Measurements from ENCODE around the gene GGCT.

GGCT gene

GRCh38 chr7:30468791-30469190 lies 35.8 kb downstream of the GGCT start:
- no peaks in the 10 kb centered on the region; the same call in 1 of the 2 replicates for H3K4me1 ChIP-seq (ENCODE audit: control insufficient read depth, insufficient read depth, low read length)
- POLR2A ChIA-PET, result interaction anchor here (0.5 to 1.4 kb wide), 2 partner anchors 10 to 12 kb away, joined by 3 to 17 read pairs; partner anchors contain the start of gene NOD1
- TF ChIP-seq ZNF302 (tag by site-specific recombination; IDR thresholded peaks at IDR 0.05; ENCODE audit: low read depth) (no peak), ATF2 (tag by site-specific recombination; IDR thresholded peaks at IDR 0.05; ENCODE audit: low read depth) (no peak), KLF10 (tag by site-specific recombination; IDR thresholded peaks at IDR 0.05) (no peak), ZNF776 (tag by site-specific recombination; IDR thresholded peaks at IDR 0.05; ENCODE audit: borderline replicate concordance) (no peak), ZNF791 (tag by site-specific recombination; IDR thresholded peaks at IDR 0.05) (no peak), ZNF416 (tag by site-specific recombination; IDR thresholded peaks at IDR 0.05) (no peak), ZNF350 (tag by site-specific recombination; IDR thresholded peaks at IDR 0.05) (no peak), EGR2 (tag by site-specific recombination; IDR thresholded peaks at IDR 0.05; ENCODE audit: low read depth) (no peak), ZNF692 (tag by site-specific recombination; IDR thresholded peaks at IDR 0.05) (no peak), ZNF701 (tag by site-specific recombination; IDR thresholded peaks at IDR 0.05) (no peak), ZNF248 (tag by site-specific recombination; IDR thresholded peaks at IDR 0.05) (no peak)
- TF ChIP-seq, protein P1, sequence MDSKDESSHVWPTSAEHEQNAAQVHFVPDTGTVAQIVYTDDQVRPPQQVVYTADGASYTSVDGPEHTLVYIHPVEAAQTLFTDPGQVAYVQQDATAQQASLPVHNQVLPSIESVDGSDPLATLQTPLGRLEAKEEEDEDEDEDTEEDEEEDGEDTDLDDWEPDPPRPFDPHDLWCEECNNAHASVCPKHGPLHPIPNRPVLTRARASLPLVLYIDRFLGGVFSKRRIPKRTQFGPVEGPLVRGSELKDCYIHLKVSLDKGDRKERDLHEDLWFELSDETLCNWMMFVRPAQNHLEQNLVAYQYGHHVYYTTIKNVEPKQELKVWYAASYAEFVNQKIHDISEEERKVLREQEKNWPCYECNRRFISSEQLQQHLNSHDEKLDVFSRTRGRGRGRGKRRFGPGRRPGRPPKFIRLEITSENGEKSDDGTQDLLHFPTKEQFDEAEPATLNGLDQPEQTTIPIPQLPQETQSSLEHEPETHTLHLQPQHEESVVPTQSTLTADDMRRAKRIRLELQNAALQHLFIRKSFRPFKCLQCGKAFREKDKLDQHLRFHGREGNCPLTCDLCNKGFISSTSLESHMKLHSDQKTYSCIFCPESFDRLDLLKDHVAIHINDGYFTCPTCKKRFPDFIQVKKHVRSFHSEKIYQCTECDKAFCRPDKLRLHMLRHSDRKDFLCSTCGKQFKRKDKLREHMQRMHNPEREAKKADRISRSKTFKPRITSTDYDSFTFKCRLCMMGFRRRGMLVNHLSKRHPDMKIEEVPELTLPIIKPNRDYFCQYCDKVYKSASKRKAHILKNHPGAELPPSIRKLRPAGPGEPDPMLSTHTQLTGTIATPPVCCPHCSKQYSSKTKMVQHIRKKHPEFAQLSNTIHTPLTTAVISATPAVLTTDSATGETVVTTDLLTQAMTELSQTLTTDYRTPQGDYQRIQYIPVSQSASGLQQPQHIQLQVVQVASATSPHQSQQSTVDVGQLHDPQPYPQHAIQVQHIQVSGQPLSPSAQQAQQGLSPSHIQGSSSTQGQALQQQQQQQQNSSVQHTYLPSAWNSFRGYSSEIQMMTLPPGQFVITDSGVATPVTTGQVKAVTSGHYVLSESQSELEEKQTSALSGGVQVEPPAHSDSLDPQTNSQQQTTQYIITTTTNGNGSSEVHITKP (tag by site-specific recombination; IDR thresholded peaks at IDR 0.05), result no peak
- TF ChIP-seq, protein P2, sequence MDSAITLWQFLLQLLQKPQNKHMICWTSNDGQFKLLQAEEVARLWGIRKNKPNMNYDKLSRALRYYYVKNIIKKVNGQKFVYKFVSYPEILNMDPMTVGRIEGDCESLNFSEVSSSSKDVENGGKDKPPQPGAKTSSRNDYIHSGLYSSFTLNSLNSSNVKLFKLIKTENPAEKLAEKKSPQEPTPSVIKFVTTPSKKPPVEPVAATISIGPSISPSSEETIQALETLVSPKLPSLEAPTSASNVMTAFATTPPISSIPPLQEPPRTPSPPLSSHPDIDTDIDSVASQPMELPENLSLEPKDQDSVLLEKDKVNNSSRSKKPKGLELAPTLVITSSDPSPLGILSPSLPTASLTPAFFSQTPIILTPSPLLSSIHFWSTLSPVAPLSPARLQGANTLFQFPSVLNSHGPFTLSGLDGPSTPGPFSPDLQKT (IDR thresholded peaks at IDR 0.05; ENCODE audit: borderline replicate concordance, low read depth, low read length), result no peak
- no peaks in the 10 kb centered on the region for H3K9me3 ChIP-seq (ENCODE audit: control insufficient read depth, insufficient read depth, low read depth, low read length)
- no peak overlapping the region for H3K4me3 ChIP-seq (ENCODE audit: low read depth, low read length)
- CTCF ChIA-PET, result interaction anchor here (0.7 to 2.4 kb wide), 11 partner anchors 9 to 818 kb away, joined by 3 to 10 read pairs (median 5); partner anchors contain the start of gene NOD1
- no peak overlapping the region for H3K27ac ChIP-seq (ENCODE audit: extremely low read depth, low read depth, low read length)
- no peaks in the 10 kb centered on the region for H3K36me3 ChIP-seq (ENCODE audit: control insufficient read depth in 2 of 2, insufficient read depth in 1 of 2, low read length in 2 of 2)

DNA sequence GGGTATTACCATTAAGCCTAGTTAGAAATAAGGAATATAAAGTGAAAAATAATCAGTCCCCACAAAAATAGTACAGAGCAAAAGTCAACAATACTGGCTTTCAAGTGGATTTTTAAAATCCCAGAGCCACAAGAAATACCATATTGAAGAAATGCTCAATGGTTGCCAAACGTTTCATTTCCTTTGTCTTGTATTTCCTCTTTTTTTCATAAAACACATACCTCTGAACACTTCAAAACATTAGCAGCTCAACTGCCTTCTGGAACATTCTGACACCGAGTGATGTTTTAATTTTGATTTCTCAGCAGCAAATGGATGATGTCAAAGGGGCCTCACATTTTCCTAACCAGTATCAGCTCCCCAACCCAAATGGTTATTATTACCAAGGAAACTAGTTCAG lies 36.6 kb downstream of the GGCT start:
- Histone ChIP-seq H3K36me3 (ENCODE audit: control insufficient read depth in 2 of 2, insufficient read depth in 1 of 2, low read length in 2 of 2) (no peaks in the 10 kb centered on the region), H3K27ac (ENCODE audit: extremely low read depth, low read depth, low read length) (no peak overlapping the region), H3K9me3 (ENCODE audit: control insufficient read depth, insufficient read depth, low read depth, low read length) (no peaks in the 10 kb centered on the region), H3K4me1 (ENCODE audit: control insufficient read depth, insufficient read depth, low read length) (no peaks in the 10 kb centered on the region; the same call in 1 of the 2 replicates), H3K4me3 (ENCODE audit: low read depth, low read length) (no peak overlapping the region)
- CTCF ChIA-PET, result interaction anchor here (2.3 kb wide), 1 partner anchor 10 kb away, joined by 9 read pairs; the partner anchor contains the start of gene NOD1
- POLR2A ChIA-PET, result no interaction called here
- TF ChIP-seq ZFP3 (tag by site-specific recombination; IDR thresholded peaks at IDR 0.05; ENCODE audit: low read depth) (no peak), ZFP69B (tag by site-specific recombination; IDR thresholded peaks at IDR 0.05) (no peak), ZXDB (tag by site-specific recombination; IDR thresholded peaks at IDR 0.05) (no peak), KLF17 (tag by site-specific recombination; IDR thresholded peaks at IDR 0.05) (no peak), ZNF571 (tag by site-specific recombination; IDR thresholded peaks at IDR 0.05) (no peak), ZNF19 (tag by site-specific recombination; IDR thresholded peaks at IDR 0.05; ENCODE audit: low read depth) (no peak), ZNF354C (tag by site-specific recombination; IDR thresholded peaks at IDR 0.05; ENCODE audit: borderline replicate concordance, low read depth) (no peak)
